T-helper 2 cell (primary cell): Measurements from ENCODE around the gene XPC.
"Not testable (repeated sequence)": the region's sequence is repeated elsewhere in the genome, so short reads cannot be mapped to it uniquely, and the experiment has no call there.

Experiments
- DNase-seq, 5 experiments: peaks; one replicate each; pipeline versions ENCODE4 v3.0.0 to v3.0.0-alpha.2; 2012 to 2022
- total RNA-seq, 2 donors: gene quantifications; one replicate each; lab custom pipeline; 2026; lab: John Stamatoyannopoulos, UW

The XPC gene
- 85.7 to 112 reads per million in 2 donors for total RNA-seq

DNA sequence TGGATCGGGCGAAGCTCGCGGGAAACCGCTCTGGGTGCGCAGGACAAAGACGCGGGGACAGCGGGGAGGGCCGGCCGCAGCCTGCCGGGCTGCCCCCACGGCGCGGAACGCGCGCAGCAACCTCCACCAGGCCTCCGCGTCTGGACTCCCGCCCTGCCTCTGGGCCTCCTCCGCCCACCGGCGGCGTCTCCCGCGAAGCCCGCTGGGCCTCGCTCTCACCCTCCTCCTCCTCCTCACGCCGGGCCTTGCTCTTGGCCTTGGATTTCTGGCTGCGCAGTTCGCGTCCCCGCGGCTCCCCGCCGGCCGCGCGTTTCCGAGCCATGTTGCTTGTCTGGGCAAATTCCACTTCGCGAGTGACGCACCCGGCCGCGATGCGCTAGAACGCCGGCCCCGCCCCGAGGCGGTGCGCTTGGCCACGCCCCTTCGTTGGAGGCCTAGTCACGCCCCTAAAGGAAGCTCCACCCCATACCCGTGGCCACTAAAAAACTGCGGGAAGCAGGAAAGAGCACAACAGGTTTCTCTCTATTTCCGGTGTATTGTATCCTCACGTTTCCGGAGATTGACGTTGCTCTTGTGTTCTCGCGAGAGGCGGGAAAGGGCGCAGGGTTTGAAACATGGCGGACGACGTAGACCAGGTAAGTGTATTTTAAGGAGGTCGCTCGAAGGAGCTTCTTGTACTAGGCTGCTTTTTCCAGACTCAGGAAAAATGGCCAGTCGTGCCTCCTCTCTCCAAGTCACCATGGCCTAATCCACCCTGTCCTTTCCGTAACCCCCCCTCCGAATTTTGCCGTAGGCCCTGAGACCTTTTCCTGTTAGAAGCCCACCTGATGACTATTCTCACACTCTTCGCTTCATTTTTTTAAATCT lies at the start of gene XPC, which contains the start of gene LSM3:
Gene XPC, minus strand, starts transcription at position 355 of the 867 bp plus-strand sequence. Its CDS starts 33 bp downstream, at position 322.
Gene LSM3, plus strand, starts transcription at position 571 of the 867 bp plus-strand sequence. Its CDS starts 44 bp downstream, at position 615.
- peak; percentile 93 to 99 (median 95) for DNase-seq

DNA sequence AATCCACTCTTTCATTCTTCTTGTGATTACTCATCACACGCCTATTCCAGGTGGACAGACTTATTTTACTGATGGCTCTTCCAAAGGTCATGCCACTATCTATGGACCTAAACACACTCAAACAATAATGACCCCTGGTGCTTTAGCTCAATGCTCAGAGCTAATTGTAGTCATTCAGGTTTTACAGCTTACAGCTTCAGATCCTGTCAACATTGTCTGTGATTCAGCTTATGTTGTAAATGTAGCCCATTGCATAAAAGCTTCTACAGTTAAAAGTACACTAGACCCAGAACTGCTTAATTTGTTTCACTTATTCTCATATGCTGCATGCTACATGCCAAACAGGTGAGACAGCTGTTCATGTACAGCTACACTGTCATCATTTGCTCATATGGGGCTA lies 49.5 kb upstream of the XPC start:
- no peak for DNase-seq

DNA sequence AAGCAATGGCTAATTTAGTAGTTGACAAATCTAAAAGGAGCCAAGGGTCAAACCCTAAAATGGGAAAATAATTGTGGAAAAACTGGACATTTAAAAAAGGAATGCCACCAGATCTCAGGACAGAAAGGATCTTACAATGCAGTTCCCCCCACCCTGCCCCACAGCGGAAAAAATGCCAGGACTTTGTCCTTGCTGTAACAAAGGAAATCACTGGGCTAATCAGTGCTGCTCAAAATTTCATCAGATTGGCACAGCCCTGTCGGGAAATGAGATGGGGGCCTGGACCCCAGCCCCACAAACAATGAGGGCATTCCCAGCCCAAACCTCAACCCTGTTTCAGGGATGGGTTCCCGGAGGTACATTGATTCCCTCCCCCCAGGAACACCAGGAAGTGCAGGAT lies 48.0 kb upstream of the XPC start:
- DNase-seq: not testable (repeated sequence)

DNA sequence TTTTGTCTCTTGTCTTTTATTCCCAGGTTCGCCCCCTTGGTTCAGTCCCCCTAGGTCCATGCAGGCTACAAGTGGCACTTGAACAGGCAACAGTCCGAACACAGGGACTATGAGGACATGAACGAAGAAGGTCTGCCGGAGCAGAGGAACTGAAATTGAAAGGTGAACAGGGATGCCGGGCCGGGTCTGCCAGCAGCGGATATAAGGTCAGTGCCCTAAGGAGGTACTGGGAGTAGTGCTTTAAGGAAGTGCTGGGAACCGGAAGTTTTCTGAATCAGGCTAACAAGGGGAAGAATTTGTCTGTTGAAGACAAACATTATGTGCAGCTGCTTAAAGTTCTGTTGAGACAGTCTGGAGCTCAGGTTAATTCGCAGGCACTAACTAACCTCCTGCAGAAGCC lies 47.0 kb upstream of the XPC start:
- no peak for DNase-seq

- DNase-seq: no peak
Measured at GRCh38 chr3:14224895-14225294, 46.5 kb upstream of the XPC start.

DNA sequence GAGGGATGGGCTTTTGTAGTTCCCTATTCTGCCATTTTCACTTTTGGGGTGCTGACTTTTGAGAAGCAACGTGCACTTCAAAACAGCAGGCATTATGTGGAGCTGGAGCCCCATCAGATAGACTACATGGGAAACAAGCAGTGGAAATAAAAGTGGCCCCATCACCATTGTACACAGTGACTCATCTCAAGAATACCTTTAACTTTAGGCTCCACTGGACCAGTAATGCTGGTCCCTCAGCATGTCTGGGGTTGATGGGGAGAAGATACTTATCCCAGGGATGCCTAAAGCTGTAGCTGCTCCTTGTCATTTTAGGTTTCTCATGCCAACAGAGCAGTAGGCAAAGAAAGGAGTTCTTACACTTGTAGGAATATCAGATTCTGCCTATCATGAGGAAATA lies 45.2 kb upstream of the XPC start:
- DNase-seq: no peak

- no peak for DNase-seq
Measured at GRCh38 chr3:14222900-14223594, 44.6 kb upstream of the XPC start.

DNA sequence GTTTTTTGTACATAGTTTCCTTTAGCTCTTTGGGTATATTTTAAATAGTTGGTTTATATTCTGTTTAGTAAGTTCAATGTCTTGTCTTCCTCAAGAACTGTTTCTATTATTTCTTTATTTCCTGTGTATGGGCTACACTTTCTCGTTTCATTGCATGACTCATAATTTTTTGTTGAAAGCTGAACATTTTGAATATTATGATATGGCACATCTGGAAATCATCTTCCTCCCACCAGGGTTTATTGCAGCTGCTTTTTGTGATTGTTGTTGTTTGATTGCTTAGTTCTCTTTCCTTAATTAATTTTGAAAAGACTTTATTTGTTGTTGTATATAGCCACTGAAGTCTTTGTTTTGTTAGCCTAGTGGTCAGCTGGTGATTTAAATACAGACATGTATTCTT lies 44.1 kb upstream of the XPC start:
- DNase-seq: no peak

DNA sequence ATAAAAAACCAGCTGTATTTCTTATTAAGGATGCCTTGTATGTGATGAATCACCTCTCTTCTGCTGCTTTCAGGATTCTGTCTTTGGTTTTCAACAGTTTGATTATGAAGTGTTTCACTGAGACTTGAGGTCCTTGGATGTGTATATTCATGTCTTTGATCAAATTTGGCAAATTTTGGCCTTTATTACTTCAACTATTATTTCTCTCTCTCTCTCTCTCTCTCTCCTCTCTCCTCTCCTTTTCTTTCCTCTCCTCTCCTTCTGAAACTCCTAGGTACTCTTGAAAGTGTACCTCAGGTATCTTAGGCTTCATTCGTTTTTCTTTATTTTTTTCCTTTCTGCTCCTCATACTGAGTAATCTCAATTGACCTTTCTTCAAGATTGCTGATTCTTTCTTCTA lies 43.5 kb upstream of the XPC start:
- no peak for DNase-seq

GRCh38 chr3:14220933-14221332 lies 42.5 kb upstream of the XPC start:
- no peak for DNase-seq

DNA sequence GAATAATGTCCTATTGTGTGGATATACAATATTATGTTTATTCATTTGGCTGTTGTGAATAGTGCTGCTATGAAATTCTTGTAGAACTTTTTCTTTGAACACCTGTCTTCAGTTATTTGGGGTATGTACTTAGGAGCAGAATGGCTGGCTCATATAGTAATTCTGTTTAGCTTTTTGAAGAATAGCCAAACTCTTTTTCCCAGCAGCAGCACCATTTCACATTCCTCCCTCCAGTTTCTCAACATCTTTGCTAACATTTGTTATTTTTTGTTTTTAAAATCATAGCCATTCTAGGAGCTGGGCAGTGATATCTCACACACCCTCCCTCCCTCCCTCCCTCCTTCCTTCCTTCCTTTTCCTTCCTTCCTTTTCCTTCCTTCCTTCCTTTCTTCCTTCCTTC lies 40.0 kb upstream of the XPC start:
- DNase-seq: no peak

DNA sequence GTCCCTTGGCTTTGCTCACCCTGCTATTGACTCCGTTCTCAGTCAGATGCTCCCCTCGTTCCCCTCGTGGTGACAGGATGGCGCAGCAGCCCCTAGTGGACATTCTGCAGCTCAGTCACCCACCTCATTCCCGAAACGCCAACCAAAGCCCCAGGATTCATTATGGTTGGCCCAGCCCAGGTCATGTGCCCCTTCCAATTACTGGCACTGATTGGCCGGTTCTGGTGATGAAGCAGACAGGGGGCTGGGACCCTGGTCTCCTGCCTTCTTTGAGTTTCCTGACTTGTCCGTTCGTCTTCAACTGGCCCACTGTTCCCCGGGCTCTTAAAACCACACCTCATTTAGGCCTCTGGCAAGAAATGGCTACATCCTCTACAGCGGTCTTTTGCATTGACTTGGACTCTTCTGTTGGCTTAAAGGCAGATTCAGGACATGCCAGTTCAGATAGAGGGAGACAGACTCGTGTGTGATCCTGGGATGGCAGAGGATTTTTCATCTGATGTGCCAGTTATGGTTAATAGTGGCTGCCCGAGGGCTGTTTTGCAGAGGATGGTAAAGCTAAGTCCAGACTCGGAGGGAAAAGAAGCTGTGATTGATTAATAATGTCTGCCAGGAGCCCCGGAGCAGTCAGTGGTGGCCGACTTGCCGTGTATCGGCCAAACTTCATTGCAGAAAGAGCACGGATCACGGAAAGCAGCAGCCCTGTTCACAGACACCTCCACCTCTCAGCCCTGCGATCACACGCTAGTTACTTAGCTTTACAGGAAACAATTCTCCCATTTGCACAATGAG lies 38.1 kb upstream of the XPC start:
- peak; percentile 8 to 87 (median 21) for DNase-seq

DNA sequence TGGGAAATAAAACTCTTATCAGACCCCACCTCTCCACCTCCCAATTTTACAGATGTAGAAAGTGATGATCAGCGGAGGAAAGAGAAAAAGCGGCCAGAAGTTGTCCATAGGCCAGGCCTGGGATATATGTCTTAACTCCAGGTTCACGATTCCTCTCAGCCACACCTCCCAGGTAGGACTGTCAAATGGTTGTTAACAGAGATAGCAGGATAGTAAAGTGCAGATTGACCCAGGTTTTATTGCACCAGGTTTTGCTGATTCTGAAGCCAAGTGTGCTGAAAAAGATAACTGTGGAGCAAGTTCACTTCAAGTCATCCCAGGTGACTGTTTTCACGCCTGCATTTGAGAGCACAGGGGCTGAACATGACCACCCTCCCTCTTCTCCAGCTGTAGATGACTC lies 36.4 kb upstream of the XPC start:
- DNase-seq: no peak

DNA sequence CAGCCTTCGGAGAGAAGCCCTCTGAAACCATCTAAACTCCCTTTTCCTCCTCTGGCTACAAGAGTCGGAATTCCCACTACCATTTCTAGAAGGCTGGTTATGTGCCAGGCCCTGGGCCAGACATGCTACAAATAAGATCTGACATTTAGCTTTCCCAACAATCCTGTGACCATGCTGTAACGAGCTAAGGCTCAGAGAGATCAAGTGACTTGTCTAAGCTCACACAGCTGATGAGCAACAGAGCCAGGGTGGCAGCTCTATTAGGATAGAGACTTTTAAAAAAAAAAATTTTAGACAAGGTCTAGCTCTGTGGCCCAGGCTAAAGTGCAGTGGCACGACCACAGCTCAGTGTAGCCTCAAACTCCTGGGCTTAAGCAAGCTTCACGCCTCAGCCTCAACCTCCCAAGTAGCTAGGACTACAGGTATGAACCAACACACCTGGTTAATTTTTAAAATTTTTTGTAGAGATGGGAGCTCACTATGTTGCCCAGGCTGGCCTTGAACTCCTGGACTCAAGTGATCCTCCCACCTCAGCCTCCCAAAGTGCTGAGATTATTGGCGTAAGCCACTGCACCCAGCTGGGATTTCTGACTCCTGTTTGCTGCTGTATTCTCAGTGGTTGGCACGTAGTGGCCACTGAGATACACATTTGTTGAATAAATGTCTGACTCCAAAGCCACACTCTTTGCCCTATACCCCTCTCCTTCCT lies 34.8 kb upstream of the XPC start:
- no peak for DNase-seq

GRCh38 chr3:14212032-14212431 lies 33.6 kb upstream of the XPC start:
- no peak for DNase-seq

DNA sequence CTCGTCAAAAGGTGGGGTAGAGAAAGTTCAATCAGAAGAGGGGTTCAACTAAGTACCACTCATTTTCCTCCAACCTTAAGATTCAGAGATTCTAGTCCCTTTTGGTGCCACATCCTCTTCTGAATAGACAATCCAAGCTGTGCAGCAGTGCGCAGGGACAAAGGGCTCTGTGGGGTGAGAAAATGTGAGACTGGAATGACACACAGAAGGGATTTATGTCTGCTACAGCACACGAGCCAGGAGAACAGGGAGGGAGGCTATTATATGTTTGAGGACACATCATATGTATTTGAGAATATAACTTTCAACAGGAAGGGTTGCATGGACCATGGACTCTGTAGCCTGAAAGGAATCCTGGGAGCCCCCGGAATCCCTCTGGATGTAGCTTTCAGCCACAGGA lies 33.2 kb upstream of the XPC start:
- no peak for DNase-seq

DNA sequence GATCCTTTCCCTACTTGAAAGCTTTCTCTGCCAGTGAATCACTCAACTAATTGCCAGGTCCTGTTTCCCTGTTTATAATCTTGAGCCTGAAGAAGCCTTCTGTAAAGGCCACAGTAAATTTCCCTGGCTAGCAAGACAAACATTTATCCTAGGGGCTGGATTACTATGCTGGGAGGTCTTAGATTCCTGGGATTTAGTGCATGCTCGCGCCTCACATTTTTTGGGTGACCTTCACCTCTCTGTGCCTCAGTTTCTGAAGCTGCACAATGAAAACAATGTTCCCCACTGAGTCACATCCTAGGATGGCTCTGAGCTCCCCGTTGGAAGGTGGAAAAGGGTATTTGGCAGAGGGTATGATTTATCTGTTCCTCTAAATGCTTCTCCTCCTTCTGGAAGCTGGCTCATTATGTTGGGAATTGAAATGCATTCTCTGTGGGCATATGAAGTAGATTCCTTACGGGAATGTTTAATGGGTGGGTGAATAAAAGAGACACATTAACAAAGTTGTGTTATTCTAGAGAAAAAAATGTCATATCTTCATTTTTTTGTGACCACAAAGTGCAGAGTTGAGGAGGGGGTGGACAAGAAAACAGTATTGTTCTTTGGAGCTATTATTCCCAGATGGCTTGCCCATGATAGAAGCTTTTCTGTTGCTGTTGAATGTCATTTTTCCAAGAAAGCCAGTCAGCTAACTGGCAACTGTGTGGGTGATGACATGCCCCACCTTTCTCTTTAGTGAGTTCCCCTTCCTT lies 32.6 kb upstream of the XPC start:
- no peak for DNase-seq

DNA sequence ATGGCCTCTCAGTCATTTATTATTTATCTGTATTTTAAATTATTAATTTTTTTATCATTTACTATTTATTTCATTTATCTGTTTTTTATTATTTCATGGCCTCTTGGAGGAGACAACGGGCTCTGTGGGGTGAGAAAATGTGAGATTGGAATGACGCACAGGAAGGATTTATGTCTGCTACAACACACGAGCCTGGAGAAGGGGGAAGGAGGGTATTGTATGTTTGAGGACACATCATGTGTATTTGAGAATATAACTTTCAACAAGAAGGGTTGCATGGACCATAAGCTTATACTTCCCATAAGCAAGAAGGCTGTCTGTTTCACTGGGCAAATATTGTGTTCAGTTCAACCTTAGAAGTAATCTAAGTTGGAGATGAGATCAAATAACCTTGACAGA lies 31.9 kb upstream of the XPC start:
- no peak for DNase-seq

GRCh38 chr3:14209581-14210289 lies 31.3 kb upstream of the XPC start:
- no peak for DNase-seq

DNA sequence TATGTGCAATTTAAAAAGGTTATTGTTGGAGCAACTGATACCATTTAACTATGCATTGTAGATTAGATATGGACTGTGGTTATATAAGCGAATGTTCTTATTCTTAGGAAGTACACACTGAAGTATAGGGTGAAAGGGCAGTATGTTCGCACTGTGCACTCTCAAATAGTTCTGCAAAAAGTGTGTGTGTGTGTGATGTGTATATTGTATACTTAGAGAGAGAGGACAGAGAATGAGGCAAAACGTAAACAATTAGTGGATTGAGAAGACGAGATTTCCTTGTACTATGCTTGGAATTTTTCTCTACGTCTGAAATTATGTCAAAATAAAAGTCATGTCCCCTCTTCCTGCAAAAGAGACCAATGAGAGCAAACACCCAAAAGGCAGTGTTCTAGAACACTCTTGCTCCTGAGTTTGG lies 30.6 kb upstream of the XPC start:
- DNase-seq: no peak

DNA sequence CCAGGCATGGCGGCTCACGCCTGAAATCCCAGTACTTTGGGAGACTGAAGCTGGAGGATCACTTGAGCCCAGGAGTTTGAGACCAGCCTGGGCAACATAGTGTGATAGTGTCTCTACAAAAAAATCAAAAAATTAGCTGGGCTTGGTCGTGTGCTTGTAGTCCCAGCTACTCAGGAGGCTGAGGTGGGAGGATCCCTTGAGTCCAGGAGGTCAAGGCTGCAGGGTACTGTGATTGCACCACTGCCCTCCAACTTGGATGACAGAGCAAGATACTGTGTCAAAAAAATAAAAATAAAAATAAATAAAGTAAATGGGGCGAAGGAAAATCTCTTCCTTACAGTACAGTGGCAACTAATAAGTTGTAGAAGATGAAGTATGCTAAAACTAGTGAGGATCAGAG lies 29.8 kb upstream of the XPC start:
- DNase-seq: no peak
